HG03460 (cell line): ENCODE results near the gene TAC4.

ENCODE experiments used
- ATAC-seq: cut with Tn5 transposase; IDR thresholded peaks from one replicate; pipeline ENCODE4 v1.9.1; 2021; ENCODE audit not compliant: unreplicated experiment

Gene TAC4

GRCh38 chr17:49848019-49848473 is at the start of gene TAC4:
Gene TAC4 (minus strand): TSS chr17:49848069. CDS start chr17:49848017, 52 bp downstream.
- ATAC-seq, result no peak

GRCh38 chr17:49896860-49897259 is 49.0 kb upstream of the TAC4 start:
- no peak for ATAC-seq

GRCh38 chr17:49896222-49896621 is 48.4 kb upstream of the TAC4 start:
- no peak for ATAC-seq

GRCh38 chr17:49895812-49896211 is 47.9 kb upstream of the TAC4 start:
- ATAC-seq, result no peak

GRCh38 chr17:49894761-49895160 is 46.9 kb upstream of the TAC4 start:
- ATAC-seq, result no peak

GRCh38 chr17:49891694-49892389 is 44.0 kb upstream of the TAC4 start:
- no peak for ATAC-seq

- no peak for ATAC-seq
Observed at GRCh38 chr17:49891271-49891670, 43.4 kb upstream of the TAC4 start.

GRCh38 chr17:49890852-49891251 is 43.0 kb upstream of the TAC4 start:
- no peak for ATAC-seq

- no peak for ATAC-seq
Observed at GRCh38 chr17:49890077-49890821, 42.4 kb upstream of the TAC4 start.

GRCh38 chr17:49889500-49889899 is 41.6 kb upstream of the TAC4 start:
- no peak for ATAC-seq

GRCh38 chr17:49887744-49888360 is 40.0 kb upstream of the TAC4 start:
- ATAC-seq, result no peak

GRCh38 chr17:49887086-49887743 is 39.3 kb upstream of the TAC4 start:
- no peak for ATAC-seq

- ATAC-seq, result no peak
Observed at GRCh38 chr17:49886036-49886435, 38.2 kb upstream of the TAC4 start.

GRCh38 chr17:49882434-49882833 is 34.6 kb upstream of the TAC4 start:
- no peak for ATAC-seq

GRCh38 chr17:49881054-49881402 is 33.2 kb upstream of the TAC4 start:
- no peak for ATAC-seq

GRCh38 chr17:49880291-49881053 is 32.6 kb upstream of the TAC4 start:
- no peak for ATAC-seq

- ATAC-seq, result no peak
Observed at GRCh38 chr17:49878931-49879904, 31.3 kb upstream of the TAC4 start.

GRCh38 chr17:49875685-49876084 is 27.8 kb upstream of the TAC4 start:
- ATAC-seq, result no peak

GRCh38 chr17:49874911-49875310 is 27.0 kb upstream of the TAC4 start:
- ATAC-seq, result no peak

- ATAC-seq, result no peak
Observed at GRCh38 chr17:49873926-49874325, 26.1 kb upstream of the TAC4 start.
